Naive thymus-derived CD4-positive, alpha-beta T cell (primary cell): ENCODE results near the gene TBC1D2. TPM values are rescaled to one million over a fixed set of nuclear protein-coding genes. Genes with fewer than 3 reads are reported as not detected.
"Not testable (repeated sequence)": the region's sequence is repeated elsewhere in the genome, so short reads cannot be mapped to it uniquely, and the experiment has no call there.

Experiments used
- ATAC-seq: fragments of 150-1000 bp; cut with Tn5 transposase; 2 replicates; pipeline ENCODE4 v1.10.0; 2021; ENCODE audit warnings: mild to moderate bottlenecking, moderate library complexity
- CTCF ChIA-PET: fragments of 350-600 bp; sonication (Branson Sonifier 250); formaldehyde crosslinking; loops from one replicate; lab custom pipeline; 2021; ENCODE audit warnings: antibody characterized with exemption; lab: Charles Lee
- POLR2A ChIA-PET: fragments of 350-600 bp; sonication (Branson Sonifier 250); formaldehyde crosslinking; loops from one replicate; lab custom pipeline; 2021; ENCODE audit warnings: antibody characterized with exemption, inconsistent platforms; lab: Charles Lee
- DNase-seq, 9 donors: peaks; one replicate each; pipeline versions ENCODE4 v3.0.0 to v3.0.0-alpha.2; 2020 to 2022; ENCODE audit warnings: mixed read lengths in 1 of 9
- H3K27ac ChIP-seq: one replicate; pipeline ENCODE4 v1.7.0; 2013; ENCODE audit warnings: mild to moderate bottlenecking, low read depth, low read length, moderate library complexity
- H3K27me3 ChIP-seq, 2 donors: one replicate each; pipeline ENCODE4 v1.7.0; 2013; ENCODE audit warnings: low read length in 2 of 2, mild to moderate bottlenecking in 2 of 2, moderate library complexity in 2 of 2; ENCODE audit not compliant: control insufficient read depth in 2 of 2, insufficient read depth in 2 of 2
- H3K36me3 ChIP-seq, 3 experiments: 1 replicate in 2 of 3; 2 replicates in 1 of 3; pipeline ENCODE4 v1.7.0; 2013; ENCODE audit warnings: low read length in 3 of 3, mild to moderate bottlenecking in 3 of 3, moderate library complexity in 1 of 3; ENCODE audit not compliant: insufficient read depth in 3 of 3, control insufficient read depth in 2 of 3
- H3K4me1 ChIP-seq, 2 donors: one replicate each; pipeline ENCODE4 v1.7.0; 2013; ENCODE audit warnings: low read length in 2 of 2, mild to moderate bottlenecking in 2 of 2, moderate library complexity in 1 of 2; ENCODE audit not compliant: control insufficient read depth in 2 of 2, insufficient read depth in 2 of 2
- H3K4me3 ChIP-seq: 2 replicates; pipeline ENCODE4 v1.7.0; 2013; ENCODE audit warnings: mild to moderate bottlenecking, low read length
- H3K9me3 ChIP-seq, 3 experiments: 1 replicate in 2 of 3; 2 replicates in 1 of 3; pipeline ENCODE4 v1.7.0; 2013; ENCODE audit warnings: low read length in 3 of 3; ENCODE audit not compliant: control insufficient read depth in 2 of 3
- H3K27ac Mint-ChIP-seq, 9 donors: one replicate each; pipeline ENCODE4 v1.8.0; 2020 to 2022; ENCODE audit warnings: mixed read lengths in 9 of 9, mild to moderate bottlenecking in 8 of 9, moderate library complexity in 5 of 9, inconsistent platforms in 2 of 9
- H3K27me3 Mint-ChIP-seq, 5 donors: one replicate each; pipeline ENCODE4 v1.8.0; 2021 to 2022; ENCODE audit warnings: mixed read lengths in 5 of 5, mild to moderate bottlenecking in 1 of 5
- H3K36me3 Mint-ChIP-seq, 5 donors: one replicate each; pipeline ENCODE4 v1.8.0; 2020 to 2022; ENCODE audit warnings: mixed read lengths in 5 of 5, mild to moderate bottlenecking in 3 of 5, inconsistent platforms in 1 of 5
- H3K4me1 Mint-ChIP-seq, 7 donors: one replicate each; pipeline ENCODE4 v1.8.0; 2020 to 2022; ENCODE audit warnings: mixed read lengths in 7 of 7, mild to moderate bottlenecking in 3 of 7, inconsistent platforms in 1 of 7
- H3K4me3 Mint-ChIP-seq, 10 donors: one replicate each; pipeline ENCODE4 v1.8.0; 2020 to 2022; ENCODE audit warnings: mild to moderate bottlenecking in 10 of 10, mixed read lengths in 10 of 10, moderate library complexity in 6 of 10, inconsistent platforms in 2 of 10
- H3K9me3 Mint-ChIP-seq, 11 donors: one replicate each; pipeline ENCODE4 v1.8.0; 2020 to 2022; ENCODE audit warnings: mixed read lengths in 11 of 11, mild to moderate bottlenecking in 4 of 11, inconsistent platforms in 1 of 11, moderate library complexity in 1 of 11
- intact Hi-C, 2 donors: fragments of 100-400 bp; cut with micrococcal nuclease; formaldehyde crosslinking; loops; one replicate each; pipeline ENCODE4 v1.15.1; 2023
- polyA plus RNA-seq, 2 donors: library from polyadenylated mRNA; unstranded; fragments of 300-500 nt; fragmentation: Illumina TruSeq; gene quantifications; one replicate each; pipeline ENCODE4 v1.2.3, GENCODE V29; 2021
- total RNA-seq, 6 experiments: library from RNA in 5 of 6; stranded (reverse) in 5 of 6; gene quantifications; 1 replicate in 5 of 6; 2 replicates in 1 of 6; pipeline ENCODE4 v1.2.3 and lab custom pipeline; 2021 to 2026

Gene TBC1D2
- total and polyA plus RNA-seq, 7 experiments from 2014 or later = 3.3 to 16.6 (median 8.8) TPM

DNA sequence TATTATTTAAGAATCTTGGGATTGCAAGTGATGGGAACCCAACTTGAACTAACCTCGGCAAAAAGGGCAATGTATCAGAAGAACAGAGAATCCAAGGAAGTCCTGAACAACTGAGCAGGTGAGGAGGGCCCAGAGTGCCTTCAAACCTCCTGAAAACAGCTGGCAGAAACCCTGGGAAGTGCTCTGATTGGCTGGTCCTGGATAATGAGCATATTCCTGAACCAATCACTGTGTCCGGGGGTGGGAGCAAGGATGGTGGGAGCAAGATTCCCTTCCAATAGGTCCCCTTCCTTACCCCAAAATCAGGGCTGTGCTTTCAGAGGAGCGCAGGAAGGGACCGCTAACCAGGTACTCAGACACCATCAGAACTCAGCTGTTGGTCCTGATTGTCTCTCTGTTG, 31.9 kb upstream of the TBC1D2 start:
- H3K27me3 ChIP-seq = no peaks in the 10 kb centered on the region
- POLR2A ChIA-PET = no interaction called here
- CTCF ChIA-PET = no interaction called here

DNA sequence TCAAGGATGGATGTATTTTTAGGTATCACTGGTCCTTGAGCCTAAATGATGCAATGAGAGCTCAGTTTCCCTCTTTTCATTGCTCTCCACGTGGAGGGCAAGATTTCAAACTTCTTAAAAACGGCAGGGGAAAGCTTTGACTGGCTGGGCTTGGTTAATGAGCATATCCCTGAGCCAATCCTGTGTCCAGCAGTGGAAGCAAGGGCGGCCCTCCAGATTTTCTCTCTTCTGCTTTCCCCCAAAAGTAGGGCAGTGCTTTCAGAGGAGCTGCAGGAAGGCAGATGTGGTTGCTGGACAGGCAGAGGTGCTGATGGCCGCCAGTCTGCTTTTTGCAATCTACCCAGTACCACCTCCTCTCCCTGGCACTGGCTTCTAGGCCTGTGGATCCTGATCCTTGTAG, 30.0 kb upstream of the TBC1D2 start:
- POLR2A ChIA-PET = no interaction called here
- Mint-ChIP-seq H3K27me3 (peaks cover 0 to 22% (median 5%) of the 10 kb centered on the region in 5 donors), H3K36me3 (no peaks in the 10 kb centered on the region), H3K9me3 (peaks cover 0 to 2% (median 0%) of the 10 kb centered on the region in 11 donors), H3K27ac (no peak overlapping the region), H3K4me3 (no peak overlapping the region), H3K4me1 (no peaks in the 10 kb centered on the region)
- no peaks in the 10 kb centered on the region for H3K9me3 ChIP-seq
- DNase-seq = no peak
- no peak for ATAC-seq
- no peak overlapping the region for H3K27ac ChIP-seq
- intact Hi-C loops = no loop called here
- H3K27me3 ChIP-seq = no peaks in the 10 kb centered on the region
- CTCF ChIA-PET = interaction anchor here (0.6 kb wide), 2 partner anchors 28 to 566 kb away, joined by 3 to 6 read pairs; no protein-coding TSS in a partner anchor
- no peaks in the 10 kb centered on the region for H3K36me3 ChIP-seq
- no peaks in the 10 kb centered on the region for H3K4me1 ChIP-seq
- no peak overlapping the region for H3K4me3 ChIP-seq

More for the DNA sequence above, 31.9 kb upstream of the TBC1D2 start:
- Mint-ChIP-seq H3K4me1 (no peaks in the 10 kb centered on the region), H3K9me3 (no peaks in the 10 kb centered on the region), H3K27ac (no peak overlapping the region), H3K4me3 (no peak overlapping the region), H3K36me3 (no peaks in the 10 kb centered on the region), H3K27me3 (peaks cover 0 to 8% (median 0%) of the 10 kb centered on the region in 5 donors)
- Histone ChIP-seq H3K4me3 (no peak overlapping the region), H3K9me3 (no peaks in the 10 kb centered on the region), H3K36me3 (no peaks in the 10 kb centered on the region), H3K27ac (no peak overlapping the region), H3K4me1 (no peaks in the 10 kb centered on the region)
- ATAC-seq (no peak), DNase-seq (no peak)
- intact Hi-C loops = no loop called here

DNA sequence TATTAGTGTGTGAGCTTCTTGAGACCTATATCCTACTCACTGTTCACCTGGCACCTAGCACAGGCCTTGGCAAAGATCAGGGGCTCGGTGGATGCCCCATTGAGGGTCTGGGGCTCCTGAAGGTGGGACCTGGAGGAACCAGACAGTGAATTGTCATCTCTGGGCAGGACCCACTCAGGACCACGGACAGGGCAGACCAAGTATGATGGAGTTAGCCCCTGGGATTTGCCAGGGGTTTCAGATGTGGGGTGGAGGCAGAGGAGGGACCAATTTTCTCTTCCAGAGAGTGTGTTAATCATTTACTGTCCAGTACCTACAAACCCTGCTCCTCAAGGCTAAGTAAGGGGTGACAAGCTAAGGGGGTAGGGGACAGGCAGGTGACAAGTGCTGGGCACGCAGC, 29.3 kb upstream of the TBC1D2 start:
- Mint-ChIP-seq H3K36me3 (no peaks in the 10 kb centered on the region), H3K27me3 (peaks cover 0 to 27% (median 5%) of the 10 kb centered on the region in 5 donors), H3K4me1 (no peaks in the 10 kb centered on the region), H3K4me3 (no peak overlapping the region), H3K27ac (no peak overlapping the region), H3K9me3 (peaks cover 0 to 2% (median 0%) of the 10 kb centered on the region in 11 donors)
- Histone ChIP-seq H3K4me1 (no peaks in the 10 kb centered on the region), H3K27ac (no peak overlapping the region), H3K27me3 (no peaks in the 10 kb centered on the region), H3K4me3 (no peak overlapping the region), H3K36me3 (no peaks in the 10 kb centered on the region), H3K9me3 (no peaks in the 10 kb centered on the region)
- ChIA-PET CTCF (interaction anchor here (0.6 kb wide), 2 partner anchors 28 to 566 kb away, joined by 3 to 6 read pairs; no protein-coding TSS in a partner anchor), POLR2A (no interaction called here)
- DNase-seq (no peak), ATAC-seq (no peak)
- intact Hi-C loops = no loop called here

DNA sequence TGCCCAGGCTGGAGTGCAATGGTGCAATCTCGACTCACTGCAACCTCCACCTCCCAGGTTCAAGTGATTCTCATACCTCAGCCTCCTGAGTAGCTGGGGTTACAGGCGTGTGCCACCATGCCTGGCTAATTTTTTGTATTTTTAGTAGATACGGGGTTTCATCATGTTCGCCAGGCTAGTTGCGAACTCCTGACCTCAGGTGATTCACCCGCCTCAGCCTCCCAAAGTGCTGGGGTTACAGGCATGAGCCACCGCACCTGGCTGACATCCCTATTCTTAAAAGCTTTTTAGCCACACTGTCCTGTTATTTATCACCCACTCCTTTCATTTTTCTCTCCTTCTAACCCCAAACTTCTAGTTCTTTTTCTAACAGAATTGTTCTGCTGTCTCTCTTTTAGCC, 27.7 kb upstream of the TBC1D2 start:
- H3K27me3 ChIP-seq, H3K9me3 ChIP-seq, ATAC-seq, H3K4me3 ChIP-seq, H3K4me1 Mint-ChIP-seq, DNase-seq, POLR2A ChIA-PET, H3K9me3 Mint-ChIP-seq, H3K4me3 Mint-ChIP-seq, H3K36me3 Mint-ChIP-seq, H3K36me3 ChIP-seq, intact Hi-C loops, H3K4me1 ChIP-seq, H3K27ac Mint-ChIP-seq, H3K27ac ChIP-seq: not testable (repeated sequence)
- H3K27me3 Mint-ChIP-seq = peaks cover 0 to 38% (median 11%) of the 10 kb centered on the region in 5 donors
- CTCF ChIA-PET = interaction anchor here (0.7 kb wide), 1 partner anchor 28 kb away, joined by 4 read pairs; no protein-coding TSS in a partner anchor

DNA sequence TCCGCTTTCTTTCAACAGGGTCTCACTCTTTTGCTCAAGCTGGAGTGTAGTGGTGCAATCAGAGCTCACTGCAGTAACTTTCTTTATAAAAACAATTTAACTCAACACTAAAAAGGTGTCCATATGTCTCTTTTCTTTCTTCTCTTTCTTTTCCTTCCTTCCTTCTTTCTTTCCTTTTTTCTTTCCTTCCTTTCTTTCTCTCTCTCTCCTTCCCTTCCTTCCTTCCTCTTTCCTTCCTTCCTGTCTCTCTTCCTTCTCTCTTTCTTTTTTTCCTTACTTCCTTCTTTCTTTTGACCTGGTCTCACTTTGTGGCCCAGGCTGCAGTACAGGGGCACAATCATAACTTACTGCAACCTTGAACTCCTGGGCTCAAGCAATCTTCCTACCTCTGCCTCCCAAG, 25.8 kb upstream of the TBC1D2 start:
- CTCF ChIA-PET = no interaction called here
- Mint-ChIP-seq H3K27me3 (peaks cover 4 to 54% (median 18%) of the 10 kb centered on the region in 5 donors), H3K36me3 (no peaks in the 10 kb centered on the region), H3K4me3 (no peak overlapping the region), H3K9me3 (peaks cover 0 to 2% (median 0%) of the 10 kb centered on the region in 11 donors), H3K4me1 (no peaks in the 10 kb centered on the region), H3K27ac (no peak overlapping the region)
- intact Hi-C loops = no loop called here
- ATAC-seq (no peak), DNase-seq (no peak)
- Histone ChIP-seq H3K4me3 (no peak overlapping the region), H3K27me3 (no peaks in the 10 kb centered on the region), H3K27ac (no peak overlapping the region), H3K4me1 (no peaks in the 10 kb centered on the region), H3K9me3 (no peaks in the 10 kb centered on the region), H3K36me3 (no peaks in the 10 kb centered on the region)
- POLR2A ChIA-PET = no interaction called here

DNA sequence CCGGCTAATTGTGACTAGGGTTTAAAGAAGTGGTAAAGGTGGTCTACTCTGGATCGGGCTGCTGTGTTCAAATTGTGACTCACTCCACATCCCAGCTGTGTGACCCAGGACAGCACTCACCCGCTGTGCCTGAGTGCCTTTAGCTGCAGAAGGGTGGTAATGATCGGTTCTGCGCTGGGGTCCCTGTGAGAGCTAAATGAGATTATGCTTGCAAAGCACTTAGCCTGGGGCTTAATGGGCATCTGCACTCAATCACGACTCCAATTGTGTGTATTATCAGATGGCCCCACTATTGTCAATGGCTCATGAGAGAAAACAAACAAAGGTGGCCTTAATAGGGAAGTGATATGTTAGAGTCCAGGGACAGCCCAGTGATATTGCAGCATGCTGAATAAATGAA, 25.1 kb upstream of the TBC1D2 start:
- CTCF ChIA-PET = no interaction called here

DNA sequence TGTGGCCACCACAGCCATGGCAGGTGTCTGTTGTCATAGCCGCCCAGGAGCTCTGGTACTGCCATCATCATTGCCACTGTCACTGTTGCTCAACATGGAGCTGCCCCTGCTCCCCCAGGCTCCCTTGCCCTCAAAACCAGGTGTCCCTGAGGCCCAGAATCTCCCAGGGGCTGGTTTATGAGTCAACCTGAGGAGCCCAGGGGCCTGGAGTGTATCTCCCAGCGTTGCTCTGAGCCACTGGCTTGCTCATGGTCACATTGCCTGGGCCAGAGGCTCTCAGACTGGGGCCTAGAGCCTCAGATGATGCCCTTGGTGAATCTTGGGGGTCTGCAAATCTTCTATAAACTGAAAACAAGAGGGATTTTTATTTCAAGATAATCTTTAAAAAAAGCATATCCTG, 24.7 kb upstream of the TBC1D2 start:
- no peak for DNase-seq
- H3K27ac ChIP-seq = no peak overlapping the region
- H3K27me3 ChIP-seq = no peaks in the 10 kb centered on the region
- intact Hi-C loops = no loop called here
- H3K4me1 ChIP-seq = no peaks in the 10 kb centered on the region
- H3K36me3 ChIP-seq = no peaks in the 10 kb centered on the region
- Mint-ChIP-seq H3K9me3 (peaks cover 0 to 2% (median 0%) of the 10 kb centered on the region in 11 donors), H3K4me3 (no peak overlapping the region), H3K27me3 (peaks cover 7 to 60% (median 18%) of the 10 kb centered on the region in 5 donors), H3K4me1 (no peaks in the 10 kb centered on the region), H3K36me3 (no peaks in the 10 kb centered on the region), H3K27ac (no peak overlapping the region)
- ATAC-seq = no peak
- ChIA-PET POLR2A (no interaction called here), CTCF (no interaction called here)
- H3K4me3 ChIP-seq = no peak overlapping the region
- H3K9me3 ChIP-seq = no peaks in the 10 kb centered on the region

More for the DNA sequence above, 25.1 kb upstream of the TBC1D2 start:
- Mint-ChIP-seq H3K27me3 (peaks cover 7 to 57% (median 18%) of the 10 kb centered on the region in 5 donors), H3K4me3 (no peak overlapping the region), H3K27ac (no peak overlapping the region), H3K4me1 (no peaks in the 10 kb centered on the region), H3K36me3 (no peaks in the 10 kb centered on the region), H3K9me3 (peaks cover 0 to 2% (median 0%) of the 10 kb centered on the region in 11 donors)
- no peak for ATAC-seq
- Histone ChIP-seq H3K27ac (no peak overlapping the region), H3K4me1 (no peaks in the 10 kb centered on the region), H3K9me3 (no peaks in the 10 kb centered on the region), H3K27me3 (no peaks in the 10 kb centered on the region), H3K36me3 (no peaks in the 10 kb centered on the region), H3K4me3 (no peak overlapping the region)
- DNase-seq = no peak
- POLR2A ChIA-PET = no interaction called here
- intact Hi-C loops = no loop called here
